Osteoblast (primary cell): ENCODE data around the gene C11orf86. TPM values are rescaled to one million over a fixed set of nuclear protein-coding genes. Genes with fewer than 3 reads are reported as not detected.

Experiments used
- DNase-seq: peaks from one replicate; pipeline ENCODE4 v3.0.0; 2011; ENCODE audit warnings: low spot score, mixed read lengths; ENCODE audit not compliant: insufficient read length; ENCODE audit errors: missing footprints
- H2AFZ ChIP-seq: 2 replicates; pipeline ENCODE4 v1.6.0; 2011; ENCODE audit warnings: mild to moderate bottlenecking, low read length
- H3K27ac ChIP-seq: 2 replicates; pipeline ENCODE4 v1.5.1; 2011; ENCODE audit warnings: mild to moderate bottlenecking, low read depth, low read length, moderate library complexity
- H3K27me3 ChIP-seq: 2 replicates; pipeline ENCODE4 v1.6.0; 2012; ENCODE audit warnings: mild to moderate bottlenecking, control low read depth, inconsistent platforms, low read length, moderate library complexity; ENCODE audit not compliant: insufficient read depth
- H3K36me3 ChIP-seq: 2 replicates; pipeline ENCODE4 v1.5.1; 2011; ENCODE audit warnings: mild to moderate bottlenecking, low read length, control low read depth, moderate library complexity; ENCODE audit not compliant: insufficient read depth
- H3K4me1 ChIP-seq: 2 replicates; pipeline ENCODE4 v1.5.1; 2011; ENCODE audit warnings: mild to moderate bottlenecking, low read length, control low read depth, moderate library complexity; ENCODE audit not compliant: insufficient read depth
- H3K4me2 ChIP-seq: 2 replicates; pipeline ENCODE4 v1.6.0; 2011; ENCODE audit warnings: mild to moderate bottlenecking, low read length; ENCODE audit not compliant: insufficient read depth
- H3K4me3 ChIP-seq: fragments of 200-600 bp; sonication (generic); 3 replicates; pipeline ENCODE4 v1.5.1; 2012; ENCODE audit warnings: mild to moderate bottlenecking, low read length, inconsistent platforms; ENCODE audit not compliant: insufficient read depth
- H3K79me2 ChIP-seq: 2 replicates; pipeline ENCODE4 v1.6.0; 2012; ENCODE audit warnings: mild to moderate bottlenecking, low read length, control low read depth, inconsistent platforms; ENCODE audit not compliant: insufficient read depth
- H3K9me3 ChIP-seq: 2 replicates; pipeline ENCODE4 v1.5.1; 2011; ENCODE audit warnings: low read depth, low read length, control low read depth
- H4K20me1 ChIP-seq: 2 replicates; pipeline ENCODE4 v1.6.0; 2012; ENCODE audit warnings: mild to moderate bottlenecking, low read length, control low read depth; ENCODE audit not compliant: insufficient read depth
- CTCF ChIP-seq: IDR thresholded peaks from 2 replicates; pipeline ENCODE4 v1.5.1; 2011; ENCODE audit warnings: mild to moderate bottlenecking, low read depth, low read length, moderate library complexity; ENCODE audit errors: extremely low read depth
- total RNA-seq: library from RNA; depleted of rRNA; stranded (reverse); fragments of >200 nt; gene quantifications from 2 replicates; pipeline ENCODE4 v1.2.3, GENCODE V29; 2012

C11orf86 gene
- total RNA-seq, 1 donor: not detected

GRCh38 chr11:66975405-66976027, 412 bp downstream of the C11orf86 start:
- H2AFZ ChIP-seq: no peak overlapping the region

GRCh38 chr11:66976028-66976467, 944 bp downstream of the C11orf86 start:
- H2AFZ ChIP-seq: no peak overlapping the region
- no peak overlapping the region for H3K27ac ChIP-seq
- no peak overlapping the region for H3K4me3 ChIP-seq
- peak; percentile 70 for TF ChIP-seq CTCF
- no peaks in the 10 kb centered on the region for H3K27me3 ChIP-seq
- H3K9me3 ChIP-seq: peaks cover 4% of the 10 kb centered on the region
- H3K4me2 ChIP-seq: no peak overlapping the region
- peak; percentile 18 for DNase-seq
- no peaks in the 10 kb centered on the region for H4K20me1 ChIP-seq
- H3K79me2 ChIP-seq: no peaks in the 10 kb centered on the region
- H3K36me3 ChIP-seq: no peaks in the 10 kb centered on the region
- peaks cover 12% of the 10 kb centered on the region for H3K4me1 ChIP-seq

More at GRCh38 chr11:66975405-66976027, 412 bp downstream of the C11orf86 start:
- peak; percentile 18 for DNase-seq
- no peaks in the 10 kb centered on the region for H3K27me3 ChIP-seq
- H3K79me2 ChIP-seq: no peaks in the 10 kb centered on the region
- no peak for TF ChIP-seq CTCF
- peaks cover 4% of the 10 kb centered on the region for H3K9me3 ChIP-seq
- H3K4me1 ChIP-seq: peaks cover 15% of the 10 kb centered on the region
- no peak overlapping the region for H3K27ac ChIP-seq
- no peak overlapping the region for H3K4me2 ChIP-seq
- H4K20me1 ChIP-seq: no peaks in the 10 kb centered on the region
- no peaks in the 10 kb centered on the region for H3K36me3 ChIP-seq
- no peak overlapping the region for H3K4me3 ChIP-seq

DNA sequence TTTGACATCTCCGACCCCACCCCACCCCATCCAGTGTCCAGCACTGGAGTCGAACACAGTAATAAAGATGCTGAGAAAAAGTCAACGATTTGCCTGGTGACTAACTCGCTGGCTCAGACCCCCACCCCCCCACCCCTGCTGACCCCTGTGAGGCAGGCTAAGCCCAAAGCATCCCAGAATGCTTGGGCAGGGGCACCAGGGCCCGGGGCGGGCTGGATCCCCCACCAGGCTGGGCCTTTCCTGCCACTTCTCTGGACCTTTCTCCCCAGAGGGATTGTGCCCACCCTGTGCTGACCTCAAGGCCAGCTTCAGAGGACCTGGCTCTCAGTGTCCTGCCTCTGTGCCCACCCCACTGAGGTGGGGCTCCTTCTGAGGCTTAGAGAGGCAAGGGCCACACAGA, 1.8 kb downstream of the C11orf86 start:
- Histone ChIP-seq H3K79me2 (no peaks in the 10 kb centered on the region), H3K27ac (no peak overlapping the region), H3K36me3 (no peaks in the 10 kb centered on the region), H3K27me3 (no peaks in the 10 kb centered on the region), H2AFZ (no peak overlapping the region), H3K4me2 (no peak overlapping the region), H3K4me3 (no peak overlapping the region), H3K9me3 (peaks cover 4% of the 10 kb centered on the region), H4K20me1 (no peaks in the 10 kb centered on the region), H3K4me1 (peaks cover 10% of the 10 kb centered on the region)
- no peak for TF ChIP-seq CTCF
- DNase-seq: no peak

DNA sequence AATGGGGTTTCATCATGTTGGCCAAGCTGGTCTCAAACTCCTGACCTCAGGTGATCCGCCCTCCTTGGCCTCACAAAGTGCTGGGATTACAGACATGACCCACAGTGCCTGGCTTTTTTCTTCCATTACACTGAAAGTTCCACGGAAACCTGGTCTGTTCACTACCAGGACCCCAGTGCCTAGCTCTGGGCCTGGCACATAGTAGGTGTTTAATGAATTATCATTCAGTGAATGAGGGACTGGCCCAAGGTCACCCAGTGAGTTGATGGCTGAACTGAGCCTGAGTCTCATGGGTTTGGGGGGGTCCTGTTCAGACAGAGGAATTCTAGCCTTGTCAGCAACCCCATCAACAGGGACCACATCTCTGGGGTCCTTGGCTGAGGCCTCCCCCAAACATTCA, 3.1 kb downstream of the C11orf86 start:
- TF ChIP-seq CTCF: no peak
- H3K27ac ChIP-seq: no peak overlapping the region
- no peak overlapping the region for H3K4me2 ChIP-seq
- H3K79me2 ChIP-seq: no peaks in the 10 kb centered on the region
- H3K36me3 ChIP-seq: no peaks in the 10 kb centered on the region
- no peaks in the 10 kb centered on the region for H4K20me1 ChIP-seq
- no peaks in the 10 kb centered on the region for H3K27me3 ChIP-seq
- no peak overlapping the region for H2AFZ ChIP-seq
- peaks cover 4% of the 10 kb centered on the region for H3K9me3 ChIP-seq
- H3K4me1 ChIP-seq: peaks cover 15% of the 10 kb centered on the region
- no peak overlapping the region for H3K4me3 ChIP-seq
- no peak for DNase-seq
